DND-41 (cell line): Measurements from ENCODE around the gene NCOA3.

ENCODE experiments used
- EZH2 ChIP-seq: IDR thresholded peaks from 3 replicates; pipeline ENCODE4 v1.6.1; 2012; ENCODE audit warnings: borderline replicate concordance, low read depth, mild to moderate bottlenecking, moderate library complexity, low read length, inconsistent platforms; ENCODE audit not compliant: severe bottlenecking
- TF ChIP-seq, protein P1 (sequence below): IDR thresholded peaks from 2 replicates; pipeline ENCODE4 v1.5.1; 2012; ENCODE audit warnings: borderline replicate concordance, low read length, moderate library complexity, mild to moderate bottlenecking; ENCODE audit not compliant: poor library complexity, severe bottlenecking; ENCODE audit errors: extremely low read depth

GRCh38 chr20:47557791-47558190, 56.1 kb downstream of the NCOA3 start:
- TF ChIP-seq, protein P1, sequence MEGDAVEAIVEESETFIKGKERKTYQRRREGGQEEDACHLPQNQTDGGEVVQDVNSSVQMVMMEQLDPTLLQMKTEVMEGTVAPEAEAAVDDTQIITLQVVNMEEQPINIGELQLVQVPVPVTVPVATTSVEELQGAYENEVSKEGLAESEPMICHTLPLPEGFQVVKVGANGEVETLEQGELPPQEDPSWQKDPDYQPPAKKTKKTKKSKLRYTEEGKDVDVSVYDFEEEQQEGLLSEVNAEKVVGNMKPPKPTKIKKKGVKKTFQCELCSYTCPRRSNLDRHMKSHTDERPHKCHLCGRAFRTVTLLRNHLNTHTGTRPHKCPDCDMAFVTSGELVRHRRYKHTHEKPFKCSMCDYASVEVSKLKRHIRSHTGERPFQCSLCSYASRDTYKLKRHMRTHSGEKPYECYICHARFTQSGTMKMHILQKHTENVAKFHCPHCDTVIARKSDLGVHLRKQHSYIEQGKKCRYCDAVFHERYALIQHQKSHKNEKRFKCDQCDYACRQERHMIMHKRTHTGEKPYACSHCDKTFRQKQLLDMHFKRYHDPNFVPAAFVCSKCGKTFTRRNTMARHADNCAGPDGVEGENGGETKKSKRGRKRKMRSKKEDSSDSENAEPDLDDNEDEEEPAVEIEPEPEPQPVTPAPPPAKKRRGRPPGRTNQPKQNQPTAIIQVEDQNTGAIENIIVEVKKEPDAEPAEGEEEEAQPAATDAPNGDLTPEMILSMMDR = no peak
- TF ChIP-seq EZH2 = no peak
